ENCODE results near the gene ANKZF1. TPM values are rescaled to one million over a fixed set of nuclear protein-coding genes. Genes with fewer than 3 reads are reported as not detected.

ANKZF1 gene
- total and polyA plus RNA-seq, 2 of the 8 experiments (the other 6 are each of a cell fraction or from before 2014, with no cell fraction given), result 32.5 to 50.1 TPM

GRCh38 chr2:219252570-219252899 is 22.9 kb downstream of the ANKZF1 start:
- Histone ChIP-seq H3K79me2 (ENCODE audit: control insufficient read depth in 1 of 2, insufficient read depth in 2 of 2, low read length in 2 of 2) (no peaks in the 10 kb centered on the region), H3K18ac (ENCODE audit: extremely low read depth, low read length) (peak overlapping the region; percentile 25), H4K91ac (replicated peaks; ENCODE audit: insufficient read length, low read length) (no peak overlapping the region), H2BK5ac (ENCODE audit: low read depth, low read length) (peak overlapping the region; percentile 44; the same call in 1 of the 2 replicates), H3K9me3 (ENCODE audit: insufficient read depth in 2 of 2, low read depth in 1 of 2, low read length in 1 of 2) (no peaks in the 10 kb centered on the region), H3K23ac (ENCODE audit: insufficient read length) (no peak overlapping the region), H2AFZ (ENCODE audit: low read length) (peak overlapping the region; percentile 14; the same call in 1 of the 2 replicates), H2BK15ac (ENCODE audit: low read length) (peak overlapping the region; percentile 95; the same call in 1 of the 2 replicates), H2BK12ac (ENCODE audit: low read depth, low read length) (no peak overlapping the region), H3K4me2 (ENCODE audit: insufficient read depth in 1 of 2, low read depth in 2 of 2, low read length in 2 of 2) (peak overlapping the region; percentile 85 to 92), H3K56ac (replicated peaks; ENCODE audit: insufficient read length, low read depth, low read length) (no peak overlapping the region), H3K27ac (ENCODE audit: low read depth, low read length) (no peak overlapping the region), H2AK5ac (ENCODE audit: low read depth, low read length) (no peak overlapping the region), H3K4me1 (replicated peaks in 1 of 4; ENCODE audit: control insufficient read depth in 3 of 4, insufficient read depth in 4 of 4, low read length in 3 of 4) (peaks cover 5 to 14% (median 9%) of the 10 kb centered on the region in 4 experiments), H2BK20ac (ENCODE audit: low read length) (no peak overlapping the region), H4K5ac (ENCODE audit: insufficient read length, low read depth, low read length) (no peak overlapping the region), H3K14ac (ENCODE audit: insufficient read length) (no peak overlapping the region), H3K9ac (replicated peaks in 1 of 4; ENCODE audit: extremely low read depth in 1 of 4, low read depth in 3 of 4, low read length in 3 of 4) (peak overlapping the region in 3 of 4 experiments; percentile 17 to 52 (median 20); a peak in 4 of 7 replicates), H3K27me3 (replicated peaks in 1 of 4; ENCODE audit: control insufficient read depth in 3 of 4, extremely low read depth in 1 of 4, insufficient read depth in 3 of 4, low read length in 3 of 4) (peaks cover 16 to 43% (median 35%) of the 10 kb centered on the region in 4 experiments), H3K4ac (replicated peaks; ENCODE audit: insufficient read length, low read depth, low read length) (no peak overlapping the region), H2BK120ac (replicated peaks; ENCODE audit: low read depth, low read length) (no peak overlapping the region), H3K79me1 (ENCODE audit: low read depth, low read length) (peaks cover 2% of the 10 kb centered on the region; the same call in 1 of the 2 replicates), H3K4me3 (ENCODE audit: extremely low read depth in 1 of 4, insufficient read depth in 2 of 4, low read depth in 3 of 4, low read length in 4 of 4) (peak overlapping the region; percentile 46 to 64 (median 57)), H3K36me3 (ENCODE audit: control insufficient read depth in 2 of 4, insufficient read depth in 4 of 4, low read length in 3 of 4) (peaks cover 0 to 9% (median 5%) of the 10 kb centered on the region in 4 experiments; a peak in 4 of 8 replicates), H3K23me2 (ENCODE audit: low read depth, low read length) (peaks cover 17% of the 10 kb centered on the region), H4K8ac (ENCODE audit: extremely low read depth, insufficient read depth, low read length) (peak overlapping the region; percentile 84; the same call in 1 of the 2 replicates), H4K20me1 (replicated peaks in 1 of 2; ENCODE audit: control insufficient read depth in 1 of 2, insufficient read depth in 2 of 2, low read length in 2 of 2) (peaks cover 0 to 2% of the 10 kb centered on the region in 2 experiments)
- CTCF ChIA-PET (ENCODE audit: partially characterized antibody), result interaction anchor here (0.6 to 6.6 kb wide), 14 partner anchors 9 to 116 kb away, joined by 3 to 118 read pairs (median 3); partner anchors contain the start of genes DNAJB2 and ZFAND2B
- DNase-seq (ENCODE audit: low read depth in 1 of 2, low spot score in 2 of 2), result no peak
- 0 out of 2 replicates have a peak, but pooled peaks have one; percentile 38 for TF ChIP-seq SUZ12 (IDR thresholded peaks at IDR 0.05; ENCODE audit: low read length)
- TF ChIP-seq RAD21 (IDR thresholded peaks at IDR 0.05 in 1 of 2, conservative IDR thresholded peaks at IDR 0.05 in 1 of 2; ENCODE audit: low read depth in 2 of 2, low read length in 2 of 2), result no peak
- WGBS, 2 experiments (ENCODE audit: extremely low coverage in 1 of 2, insufficient coverage in 1 of 2, insufficient read length in 1 of 2, insufficient replicate concordance in 2 of 2, low coverage in 1 of 2, low lambda C conversion rate in 2 of 2, missing lambda C conversion rate in 1 of 2), result 7% methylated on average over 9 of the region's 9 CpGs; no CpG with 5 or more reads in 1 of the 2 experiments
- no peak for FAIRE-seq
- POLR2A ChIA-PET (ENCODE audit: partially characterized antibody), result interaction anchor here (0.6 to 14.9 kb wide), 19 partner anchors 7 to 131 kb away, joined by 3 to 190 read pairs (median 6); partner anchors contain the start of genes ABCB6, ANKZF1, ATG9A and CNPPD1
